GM19455 (cell line): ENCODE data around the gene OR5K3.

Experiments
- ATAC-seq: cut with Tn5 transposase; IDR thresholded peaks from one replicate; pipeline ENCODE4 v1.9.1; 2021; ENCODE audit not compliant: unreplicated experiment

OR5K3 gene

GRCh38 chr3:98432575-98432974, 42.1 kb downstream of the OR5K3 start:
- ATAC-seq, result no peak

GRCh38 chr3:98433764-98434163, 43.3 kb downstream of the OR5K3 start:
- no peak for ATAC-seq

- no peak for ATAC-seq
These were observed 43.9 kb downstream of the OR5K3 start for GRCh38 chr3:98434412-98434811.

- ATAC-seq, result no peak
These were observed 49.8 kb downstream of the OR5K3 start for GRCh38 chr3:98440283-98440682.
